Effector memory CD4-positive, alpha-beta T cell (primary cell): ENCODE measurements around the gene VAV2.

Experiments
- DNase-seq, 3 donors: peaks; one replicate each; pipeline ENCODE4 v3.0.0-alpha.2; 2020
- H3K27ac ChIP-seq: 2 replicates; pipeline ENCODE4 v1.7.0; 2013; ENCODE audit warnings: mild to moderate bottlenecking, low read length, moderate library complexity; ENCODE audit not compliant: insufficient read depth, poor library complexity, severe bottlenecking
- H3K27me3 ChIP-seq: replicated peaks from 2 replicates; pipeline ENCODE4 v1.7.0; 2013; ENCODE audit warnings: mild to moderate bottlenecking, low read length; ENCODE audit not compliant: insufficient read depth, control insufficient read depth, poor library complexity, severe bottlenecking
- H3K36me3 ChIP-seq: 2 replicates; pipeline ENCODE4 v1.7.0; 2013; ENCODE audit warnings: mild to moderate bottlenecking, low read length, moderate library complexity; ENCODE audit not compliant: control insufficient read depth, insufficient read depth
- H3K4me1 ChIP-seq: 2 replicates; pipeline ENCODE4 v1.7.0; 2013; ENCODE audit warnings: low read length, mild to moderate bottlenecking; ENCODE audit not compliant: control insufficient read depth, insufficient read depth, poor library complexity, severe bottlenecking
- H3K4me3 ChIP-seq: 2 replicates; pipeline ENCODE4 v1.7.0; 2013; ENCODE audit warnings: low read length, low read depth, mild to moderate bottlenecking; ENCODE audit not compliant: insufficient read depth, poor library complexity, severe bottlenecking
- H3K9me3 ChIP-seq: 2 replicates; pipeline ENCODE4 v1.7.0; 2013; ENCODE audit warnings: mild to moderate bottlenecking, low read length, moderate library complexity; ENCODE audit not compliant: control insufficient read depth

The VAV2 gene

GRCh38 chr9:133777068-133777791 lies 214.9 kb downstream of the VAV2 start:
- no peaks in the 10 kb centered on the region for H3K9me3 ChIP-seq
- H3K36me3 ChIP-seq: no peaks in the 10 kb centered on the region
- no peak overlapping the region for H3K4me3 ChIP-seq

DNA sequence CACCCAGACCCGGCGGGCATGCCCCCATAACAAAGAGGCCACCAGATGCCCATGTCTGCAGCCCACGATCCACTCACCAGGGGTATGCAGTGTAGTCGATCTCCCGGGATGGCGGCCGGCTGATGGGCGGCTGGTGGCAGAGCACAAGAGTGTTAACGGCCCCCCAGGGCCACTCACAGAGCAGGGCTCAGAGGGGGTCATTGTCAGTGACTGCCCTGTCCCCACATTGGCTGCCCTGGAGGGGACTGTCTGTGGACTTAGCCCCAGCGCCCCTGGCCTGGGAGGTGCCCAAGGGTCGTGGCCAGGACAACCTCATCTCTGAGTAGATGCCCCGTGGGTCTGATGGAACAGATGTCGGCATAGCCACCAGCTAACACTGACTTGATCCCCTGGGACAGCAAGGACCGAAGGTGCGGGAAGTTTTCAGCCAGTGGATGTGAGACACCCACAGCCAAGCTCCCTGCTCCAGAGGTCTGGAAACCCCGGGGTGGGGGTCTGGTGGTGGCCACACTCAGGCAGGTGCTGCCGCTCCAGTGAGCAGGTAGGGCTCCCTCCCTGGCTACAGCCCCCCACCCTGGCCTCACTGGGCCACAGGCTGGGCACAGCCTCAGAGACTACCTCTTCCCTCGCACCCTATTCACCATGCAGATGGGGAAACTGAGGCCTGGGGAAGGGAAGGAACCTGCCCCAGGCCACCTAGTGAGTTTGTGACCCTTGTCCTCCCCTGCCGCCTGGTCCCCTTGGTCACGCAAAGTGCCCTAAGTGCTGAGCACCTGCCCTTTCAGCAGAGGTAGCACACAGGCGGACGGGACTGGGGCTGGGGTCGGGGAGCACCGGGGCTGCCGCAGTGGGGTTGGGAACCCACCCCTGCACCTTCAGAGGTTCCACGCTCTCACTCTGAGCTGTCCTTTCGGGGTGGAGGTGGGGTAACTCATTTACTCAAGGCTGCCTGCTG lies 215.9 kb downstream of the VAV2 start:
- no peak overlapping the region for H3K27ac ChIP-seq
- no peak overlapping the region for H3K4me3 ChIP-seq
- DNase-seq: no peak
- no peaks in the 10 kb centered on the region for H3K4me1 ChIP-seq
- H3K27me3 ChIP-seq: no peaks in the 10 kb centered on the region
- no peaks in the 10 kb centered on the region for H3K36me3 ChIP-seq
- H3K9me3 ChIP-seq: no peaks in the 10 kb centered on the region

More at GRCh38 chr9:133777068-133777791, 214.9 kb downstream of the VAV2 start:
- no peaks in the 10 kb centered on the region for H3K27me3 ChIP-seq
- DNase-seq: no peak
- no peak overlapping the region for H3K27ac ChIP-seq
- H3K4me1 ChIP-seq: no peaks in the 10 kb centered on the region

DNA sequence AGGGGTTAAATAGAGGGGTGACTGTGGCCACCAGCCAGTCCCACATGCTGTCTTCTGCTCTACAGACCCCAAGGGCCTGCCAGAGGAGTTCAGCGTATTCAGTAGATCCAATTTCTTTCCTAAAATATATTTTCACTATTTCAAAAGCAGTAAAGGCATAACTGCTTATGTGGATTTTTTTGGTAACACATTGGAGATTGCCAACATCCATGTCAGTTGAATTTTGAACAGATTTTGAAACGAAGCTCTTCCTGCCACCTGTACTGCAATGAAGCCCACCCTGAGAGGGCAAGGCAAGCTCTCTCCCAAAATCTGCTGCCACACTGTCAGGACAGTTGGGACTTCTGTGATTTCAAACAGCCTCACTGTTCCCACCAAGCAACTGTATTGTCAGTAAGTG lies 216.8 kb downstream of the VAV2 start:
- Histone ChIP-seq H3K27ac (no peak overlapping the region), H3K4me3 (no peak overlapping the region), H3K27me3 (no peaks in the 10 kb centered on the region), H3K36me3 (no peaks in the 10 kb centered on the region), H3K4me1 (no peaks in the 10 kb centered on the region), H3K9me3 (no peaks in the 10 kb centered on the region)
- DNase-seq: no peak

GRCh38 chr9:133774799-133775198 lies 217.3 kb downstream of the VAV2 start:
- Histone ChIP-seq H3K9me3 (no peaks in the 10 kb centered on the region), H3K27ac (no peak overlapping the region), H3K4me3 (no peak overlapping the region), H3K27me3 (no peaks in the 10 kb centered on the region), H3K4me1 (no peaks in the 10 kb centered on the region), H3K36me3 (no peaks in the 10 kb centered on the region)
- no peak for DNase-seq

DNA sequence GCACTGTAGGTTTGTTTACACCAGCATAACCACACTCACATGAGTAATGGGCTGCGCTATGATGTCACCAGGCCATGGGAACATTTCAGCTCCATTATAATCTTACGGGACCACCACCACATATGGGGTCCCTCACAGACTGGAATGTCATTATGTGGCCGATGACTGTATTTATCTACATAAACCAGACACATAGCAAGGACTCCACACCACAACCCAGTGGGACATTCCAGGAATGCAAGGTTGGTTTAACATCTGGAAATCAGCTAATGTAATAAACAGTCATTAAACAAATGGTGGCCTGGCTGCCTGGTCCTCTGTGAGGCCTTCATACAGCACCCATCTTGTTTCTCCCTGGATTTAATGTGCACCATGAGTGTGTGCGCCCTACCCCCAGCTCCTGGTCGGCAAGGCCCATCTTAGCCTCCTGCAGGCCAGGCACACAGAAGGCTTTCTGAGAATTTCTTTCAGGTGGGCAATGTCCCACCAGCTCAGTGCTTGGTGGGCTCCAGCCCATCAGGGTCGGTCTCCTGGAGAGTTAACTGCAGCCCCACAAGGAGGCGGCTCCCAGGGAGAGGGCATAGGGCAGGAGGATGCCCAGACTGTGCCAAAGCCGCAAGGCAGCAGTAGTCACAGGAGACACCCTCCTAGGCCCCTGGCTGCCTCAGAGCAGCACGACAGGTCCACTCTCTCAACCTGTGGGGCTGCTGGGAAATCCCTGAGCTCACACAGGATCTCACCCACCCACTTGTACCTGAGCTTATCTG lies 218.1 kb downstream of the VAV2 start:
- no peak overlapping the region for H3K4me3 ChIP-seq
- no peak for DNase-seq
- no peak overlapping the region for H3K27ac ChIP-seq
- no peaks in the 10 kb centered on the region for H3K9me3 ChIP-seq
- H3K36me3 ChIP-seq: no peaks in the 10 kb centered on the region
- no peaks in the 10 kb centered on the region for H3K4me1 ChIP-seq
- H3K27me3 ChIP-seq: no peaks in the 10 kb centered on the region

DNA sequence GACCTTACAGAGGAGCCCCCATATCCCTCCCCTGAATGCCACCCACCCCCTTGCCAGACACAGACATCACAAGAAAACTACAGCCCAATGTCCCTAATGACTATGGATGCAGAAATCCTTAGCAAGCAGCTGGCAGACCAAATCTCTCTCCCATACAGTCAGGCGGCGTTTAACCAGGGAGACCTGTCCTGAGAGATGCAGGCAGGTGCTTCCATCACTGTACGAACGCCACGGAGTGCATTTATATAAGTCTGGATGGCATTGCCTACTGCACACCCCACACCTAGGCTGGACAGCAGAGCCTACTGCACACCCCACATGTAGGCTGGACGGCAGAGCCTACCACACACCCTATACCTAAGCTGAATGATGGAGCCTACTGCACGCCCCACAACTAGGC lies 219.5 kb downstream of the VAV2 start:
- H3K4me3 ChIP-seq: no peak overlapping the region
- no peak for DNase-seq
- no peaks in the 10 kb centered on the region for H3K36me3 ChIP-seq
- no peaks in the 10 kb centered on the region for H3K9me3 ChIP-seq
- H3K27ac ChIP-seq: no peak overlapping the region
- no peaks in the 10 kb centered on the region for H3K4me1 ChIP-seq
- no peaks in the 10 kb centered on the region for H3K27me3 ChIP-seq

GRCh38 chr9:133771486-133772482 lies 220.3 kb downstream of the VAV2 start:
- no peak for DNase-seq
- Histone ChIP-seq H3K36me3 (no peaks in the 10 kb centered on the region), H3K27ac (no peak overlapping the region), H3K4me1 (no peaks in the 10 kb centered on the region), H3K4me3 (no peak overlapping the region), H3K27me3 (no peaks in the 10 kb centered on the region), H3K9me3 (peaks cover 3% of the 10 kb centered on the region)

- peaks cover 3% of the 10 kb centered on the region for H3K9me3 ChIP-seq
- no peak overlapping the region for H3K27ac ChIP-seq
- H3K36me3 ChIP-seq: no peaks in the 10 kb centered on the region
- no peaks in the 10 kb centered on the region for H3K4me1 ChIP-seq
- H3K27me3 ChIP-seq: no peaks in the 10 kb centered on the region
- DNase-seq: no peak
- no peak overlapping the region for H3K4me3 ChIP-seq
Observed at GRCh38 chr9:133770076-133770777, 221.9 kb downstream of the VAV2 start.
